Stomach (tissue), 9 donors: ENCODE measurements around the gene TMEM101. TPM values are rescaled to one million over a fixed set of nuclear protein-coding genes. Genes with fewer than 3 reads are reported as not detected.
A peak's percentile ranks its signal among the peaks of the same experiment; 100 is the strongest.

Experiments used
- DNase-seq, 2 donors: peaks; one replicate each; pipeline versions ENCODE4 v3.0.0 to v3.0.0-alpha.2; 2013 to 2019
- H3K27ac ChIP-seq, 5 donors: fragments of 200-600 bp in 4 of 5; sonication (generic) in 4 of 5; one replicate each; pipeline ENCODE4 v1.5.1; 2013 to 2019; ENCODE audit warnings: mild to moderate bottlenecking in 1 of 5, moderate library complexity in 1 of 5
- H3K27me3 ChIP-seq, 3 donors: fragments of 200-600 bp; sonication (generic); one replicate each; pipeline ENCODE4 v1.5.1; 2017 to 2019; ENCODE audit warnings: mixed run types in 1 of 3
- H3K36me3 ChIP-seq, 4 donors: fragments of 200-600 bp; sonication (generic); 1 replicate in 3 of 4; 2 replicates in 1 of 4; pipeline ENCODE4 v1.5.1; 2016 to 2019
- H3K4me1 ChIP-seq, 4 donors: fragments of 200-600 bp; sonication (generic); one replicate each; pipeline ENCODE4 v1.5.1; 2016 to 2019
- H3K4me3 ChIP-seq, 4 donors: fragments of 200-600 bp; sonication (generic) in 3 of 4; one replicate each; pipeline ENCODE4 v1.5.1; 2016 to 2019; ENCODE audit warnings: mild to moderate bottlenecking in 1 of 4
- H3K9me3 ChIP-seq, 4 donors: fragments of 200-600 bp; sonication (generic); one replicate each; pipeline ENCODE4 v1.5.1; 2016 to 2019
- CTCF ChIP-seq, 7 experiments: fragments of 450-650 bp in 4 of 7; fragments of 200-600 bp in 3 of 7; sonication (generic) in 3 of 7; IDR thresholded peaks; one replicate each; pipeline ENCODE4 v1.5.1; 2016 to 2019; ENCODE audit warnings: antibody characterized with exemption in 7 of 7, control low read depth in 2 of 7, mild to moderate bottlenecking in 1 of 7
- EP300 ChIP-seq: sonication (generic); formaldehyde crosslinking; IDR thresholded peaks from one replicate; pipeline ENCODE4 v1.6.1; 2017; ENCODE audit warnings: antibody characterized with exemption
- POLR2A ChIP-seq, 4 donors: fragments of 450-650 bp; IDR thresholded peaks; one replicate each; pipeline ENCODE4 v1.6.1; 2016; ENCODE audit warnings: antibody characterized with exemption in 4 of 4, control low read depth in 2 of 4, mild to moderate bottlenecking in 1 of 4, moderate library complexity in 1 of 4
- POLR2AphosphoS5 ChIP-seq, 3 donors: sonication (generic); formaldehyde crosslinking; IDR thresholded peaks; one replicate each; pipeline ENCODE4 v1.6.1; 2016; ENCODE audit warnings: antibody characterized with exemption in 3 of 3
- WGBS, 5 donors: extraction: QIAGEN DNeasy Blood & Tissue Kit in 3 of 5; methylation state at CpG; one replicate each; pipeline versions ENCODE4 v1.1.5 to v1.1.7; 2013 to 2018; 5-methylcytosine and 5-hydroxymethylcytosine counted together
- intact Hi-C: fragments of 100-400 bp; cut with DNase I; formaldehyde crosslinking; loops from one replicate; pipeline ENCODE4 v1.15.1; 2023; ENCODE audit warnings: low total_unique reads
- polyA plus RNA-seq, 3 donors: library from polyadenylated mRNA; stranded (reverse); fragments of 200-250 nt; gene quantifications; one replicate each; pipeline ENCODE4 v1.2.3, GENCODE V29; 2013
- total RNA-seq, 5 donors: library from RNA; depleted of rRNA; stranded (reverse); fragments of >200 nt; gene quantifications; one replicate each; pipeline versions ENCODE4 v1.1.0 to v1.2.3, GENCODE V29; 2014 to 2016
- donor health status: healthy with polysubstance abuse.
- donor health status: Bipolar disorder and iron deficiency.
- donor health status: healthy.

The TMEM101 gene
- total and polyA plus RNA-seq, 8 donors, result 1.8 to 41.9 (median 29.8) TPM

GRCh38 chr17:44045486-44045885, 30.7 kb upstream of the TMEM101 start:
- no peak for DNase-seq
- Histone ChIP-seq H3K4me3 (no peak overlapping the region), H3K27me3 (no peaks in the 10 kb centered on the region), H3K9me3 (no peaks in the 10 kb centered on the region), H3K36me3 (peaks cover 27 to 53% (median 38%) of the 10 kb centered on the region in 4 donors), H3K27ac (no peak overlapping the region), H3K4me1 (peaks cover 14 to 47% (median 29%) of the 10 kb centered on the region in 4 donors)
- TF ChIP-seq POLR2AphosphoS5 (IDR thresholded peaks at IDR 0.05) (no peak), EP300 (no peak), CTCF (IDR thresholded peaks at IDR 0.05) (no peak), POLR2A (IDR thresholded peaks at IDR 0.05) (no peak)
- 86 to 92% (median 89%) methylated on average over 4 of the region's 4 CpGs for WGBS, 5 donors
- intact Hi-C loops, result loop anchor here (10.0 kb wide), 1 partner anchor 59 kb away; no protein-coding TSS in a partner anchor

GRCh38 chr17:44044071-44044470, 29.3 kb upstream of the TMEM101 start:
- Histone ChIP-seq H3K36me3 (peaks cover 15 to 49% (median 25%) of the 10 kb centered on the region in 4 donors), H3K4me1 (peaks cover 16 to 56% (median 34%) of the 10 kb centered on the region in 4 donors), H3K27me3 (no peaks in the 10 kb centered on the region), H3K9me3 (no peaks in the 10 kb centered on the region), H3K27ac (peak overlapping the region in 4 of 5 donors; percentile 46 to 65 (median 52)), H3K4me3 (no peak overlapping the region)
- DNase-seq, result no peak
- TF ChIP-seq POLR2A (IDR thresholded peaks at IDR 0.05), result no peak
- no peak for TF ChIP-seq CTCF (IDR thresholded peaks at IDR 0.05)
- TF ChIP-seq EP300, result no peak
- TF ChIP-seq POLR2AphosphoS5 (IDR thresholded peaks at IDR 0.05), result no peak
- intact Hi-C loops, result loop anchor here (10.0 kb wide), 1 partner anchor 61 kb away; no protein-coding TSS in a partner anchor
- WGBS, 5 donors, result 30 to 72% (median 55%) methylated on average over 1 of the region's 1 CpG

GRCh38 chr17:44043272-44043696, 28.5 kb upstream of the TMEM101 start:
- TF ChIP-seq POLR2AphosphoS5 (IDR thresholded peaks at IDR 0.05) (no peak), CTCF (IDR thresholded peaks at IDR 0.05) (no peak), POLR2A (IDR thresholded peaks at IDR 0.05) (no peak), EP300 (no peak)
- peaks cover 16 to 56% (median 34%) of the 10 kb centered on the region in 4 donors for H3K4me1 ChIP-seq
- H3K4me3 ChIP-seq, result no peak overlapping the region
- no peaks in the 10 kb centered on the region for H3K9me3 ChIP-seq
- 45 to 67% (median 60%) methylated on average over 3 to 4 of the region's 4 CpGs for WGBS, 5 donors
- peaks cover 14 to 49% (median 25%) of the 10 kb centered on the region in 4 donors for H3K36me3 ChIP-seq
- intact Hi-C loops, result loop anchor here (10.0 kb wide), 1 partner anchor 62 kb away; no protein-coding TSS in a partner anchor
- DNase-seq, result no peak
- no peaks in the 10 kb centered on the region for H3K27me3 ChIP-seq
- peak overlapping the region in 4 of 5 donors; percentile 46 to 65 (median 52) for H3K27ac ChIP-seq

- Histone ChIP-seq H3K4me1 (peaks cover 16 to 55% (median 34%) of the 10 kb centered on the region in 4 donors), H3K27ac (peak overlapping the region in 3 of 5 donors; percentile 10 to 41 (median 20))
- 53 to 74% (median 73%) methylated on average over 6 of the region's 6 CpGs for WGBS, 5 donors
These were observed 25.3 kb upstream of the TMEM101 start for GRCh38 chr17:44039829-44040635.

More at GRCh38 chr17:44039829-44040635, 25.3 kb upstream of the TMEM101 start:
- intact Hi-C loops, result loop anchor here (10.0 kb wide), 1 partner anchor 65 kb away; no protein-coding TSS in a partner anchor
- DNase-seq, result no peak
- peaks cover 28 to 45% (median 33%) of the 10 kb centered on the region in 4 donors for H3K36me3 ChIP-seq
- TF ChIP-seq POLR2A (IDR thresholded peaks at IDR 0.05) (no peak), CTCF (IDR thresholded peaks at IDR 0.05) (no peak), POLR2AphosphoS5 (IDR thresholded peaks at IDR 0.05) (no peak), EP300 (no peak)
- no peaks in the 10 kb centered on the region for H3K27me3 ChIP-seq
- no peak overlapping the region for H3K4me3 ChIP-seq
- no peaks in the 10 kb centered on the region for H3K9me3 ChIP-seq
